ENCODE measurements around the gene CXCL10.

- no peak for TF ChIP-seq ZNF274 (IDR thresholded peaks at IDR 0.05; ENCODE audit: low read depth, low read length)
- TF ChIP-seq YY1 (IDR thresholded peaks at IDR 0.05; ENCODE audit: insufficient read depth, insufficient read length), result no peak
These were observed 35.0 kb upstream of the CXCL10 start for GRCh38 chr4:76058302-76058701.

Measured in NT2/D1 (cell line).